Body of pancreas (tissue), 4 donors: ENCODE data around the gene MAPK9.

Experiments used
- CTCF ChIP-seq, 7 experiments: fragments of 450-650 bp in 4 of 7; fragments of 200-600 bp in 3 of 7; sonication (generic) in 3 of 7; IDR thresholded peaks; one replicate each; pipeline ENCODE4 v1.5.1; 2016 to 2019; ENCODE audit warnings: antibody characterized with exemption in 7 of 7
- POLR2A ChIP-seq, 3 donors: fragments of 450-650 bp; IDR thresholded peaks; one replicate each; pipeline ENCODE4 v1.6.1; 2016; ENCODE audit warnings: antibody characterized with exemption in 3 of 3, mild to moderate bottlenecking in 2 of 3

DNA sequence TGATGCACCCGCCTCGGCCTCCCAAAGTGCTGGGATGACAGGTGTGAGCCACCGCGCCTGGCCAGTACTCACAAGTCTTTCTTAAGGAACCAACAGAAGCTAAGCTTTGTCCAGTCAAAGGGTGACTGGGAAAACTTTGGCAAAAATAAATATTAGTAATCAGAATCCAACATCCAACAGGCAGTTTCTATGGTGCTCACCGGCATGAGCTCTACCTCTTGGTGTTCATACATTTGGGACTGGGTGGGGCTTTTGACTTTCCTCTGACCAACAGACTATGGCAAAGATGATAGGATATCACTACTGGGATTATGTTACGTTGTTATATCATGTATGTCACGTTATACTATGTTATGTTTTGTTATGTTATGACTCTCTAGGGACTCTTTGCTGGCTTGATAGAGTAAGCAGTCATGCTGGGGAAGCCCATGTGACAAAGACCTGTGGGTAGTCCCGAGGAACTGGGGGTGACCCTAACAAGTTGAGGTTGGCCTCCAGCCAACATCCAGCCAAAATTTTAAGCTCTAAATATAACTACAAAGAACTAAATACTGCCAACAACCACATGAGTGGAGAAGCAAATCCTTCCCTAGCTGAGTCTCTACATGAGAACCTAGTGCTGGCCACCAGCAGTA lies 88.8 kb downstream of the MAPK9 start:
- no peak for TF ChIP-seq POLR2A (IDR thresholded peaks at IDR 0.05)
- no peak for TF ChIP-seq CTCF (IDR thresholded peaks at IDR 0.05)
